ENCODE measurements around the gene MTCL1.
A peak's percentile ranks its signal among the peaks of the same experiment; 100 is the strongest.

MTCL1 gene

GRCh38 chr18:8685141-8685913 lies 20.0 kb upstream of the MTCL1 start:
- Histone ChIP-seq H3K4me1 (peaks cover 12% of the 10 kb centered on the region), H3K27me3 (ENCODE audit: control insufficient read depth, insufficient read depth, low read length) (no peaks in the 10 kb centered on the region), H3K27ac (no peak overlapping the region), H3K4me3 (ENCODE audit: low read depth, low read length) (no peak overlapping the region), H3K36me3 (ENCODE audit: control insufficient read depth, insufficient read depth, low read length) (no peaks in the 10 kb centered on the region), H2AFZ (no peak overlapping the region), H3K4me2 (ENCODE audit: low read length) (no peak overlapping the region), H3K9me3 (ENCODE audit: control insufficient read depth, low read length) (no peaks in the 10 kb centered on the region), H3K9ac (no peak overlapping the region), H3K79me2 (no peaks in the 10 kb centered on the region)
- TF ChIP-seq CTCF (IDR thresholded peaks at IDR 0.05) = no peak

- TF ChIP-seq CTCF (IDR thresholded peaks at IDR 0.05) = no peak
- H3K9ac ChIP-seq = no peak overlapping the region
- peaks cover 12% of the 10 kb centered on the region for H3K4me1 ChIP-seq
- no peak overlapping the region for H3K27ac ChIP-seq
- no peaks in the 10 kb centered on the region for H3K79me2 ChIP-seq
- no peak overlapping the region for H2AFZ ChIP-seq
- H3K9me3 ChIP-seq (ENCODE audit: control insufficient read depth, low read length) = no peaks in the 10 kb centered on the region
- no peak overlapping the region for H3K4me2 ChIP-seq (ENCODE audit: low read length)
- H3K36me3 ChIP-seq (ENCODE audit: control insufficient read depth, insufficient read depth, low read length) = no peaks in the 10 kb centered on the region
- no peaks in the 10 kb centered on the region for H3K27me3 ChIP-seq (ENCODE audit: control insufficient read depth, insufficient read depth, low read length)
- no peak overlapping the region for H3K4me3 ChIP-seq (ENCODE audit: low read depth, low read length)
These were observed 19.5 kb upstream of the MTCL1 start for GRCh38 chr18:8685914-8686216.

GRCh38 chr18:8686611-8687010 lies 18.7 kb upstream of the MTCL1 start:
- no peaks in the 10 kb centered on the region for H3K36me3 ChIP-seq (ENCODE audit: control insufficient read depth, insufficient read depth, low read length)
- no peaks in the 10 kb centered on the region for H3K79me2 ChIP-seq
- H3K4me1 ChIP-seq = peaks cover 12% of the 10 kb centered on the region
- no peak for TF ChIP-seq CTCF (IDR thresholded peaks at IDR 0.05)
- H3K4me2 ChIP-seq (ENCODE audit: low read length) = no peak overlapping the region
- H3K27ac ChIP-seq = no peak overlapping the region
- H3K9me3 ChIP-seq (ENCODE audit: control insufficient read depth, low read length) = no peaks in the 10 kb centered on the region
- H3K27me3 ChIP-seq (ENCODE audit: control insufficient read depth, insufficient read depth, low read length) = no peaks in the 10 kb centered on the region
- H3K4me3 ChIP-seq (ENCODE audit: low read depth, low read length) = no peak overlapping the region
- no peak overlapping the region for H3K9ac ChIP-seq
- H2AFZ ChIP-seq = no peak overlapping the region

GRCh38 chr18:8688216-8688800 lies 17.0 kb upstream of the MTCL1 start:
- H3K4me2 ChIP-seq (ENCODE audit: low read length) = no peak overlapping the region
- H3K27ac ChIP-seq = peak overlapping the region; percentile 17
- H3K9ac ChIP-seq = no peak overlapping the region
- no peaks in the 10 kb centered on the region for H3K36me3 ChIP-seq (ENCODE audit: control insufficient read depth, insufficient read depth, low read length)
- no peaks in the 10 kb centered on the region for H3K27me3 ChIP-seq (ENCODE audit: control insufficient read depth, insufficient read depth, low read length)
- H3K4me3 ChIP-seq (ENCODE audit: low read depth, low read length) = no peak overlapping the region
- H3K79me2 ChIP-seq = no peaks in the 10 kb centered on the region
- no peaks in the 10 kb centered on the region for H3K9me3 ChIP-seq (ENCODE audit: control insufficient read depth, low read length)
- no peak for TF ChIP-seq CTCF (IDR thresholded peaks at IDR 0.05)
- peak overlapping the region; percentile 65 for H2AFZ ChIP-seq
- peaks cover 12% of the 10 kb centered on the region for H3K4me1 ChIP-seq

GRCh38 chr18:8688816-8689215 lies 16.5 kb upstream of the MTCL1 start:
- no peaks in the 10 kb centered on the region for H3K27me3 ChIP-seq (ENCODE audit: control insufficient read depth, insufficient read depth, low read length)
- H3K4me3 ChIP-seq (ENCODE audit: low read depth, low read length) = no peak overlapping the region
- H3K27ac ChIP-seq = peak overlapping the region; percentile 17
- H3K79me2 ChIP-seq = no peaks in the 10 kb centered on the region
- peak overlapping the region; percentile 65 for H2AFZ ChIP-seq
- TF ChIP-seq CTCF (IDR thresholded peaks at IDR 0.05) = no peak
- H3K9ac ChIP-seq = no peak overlapping the region
- peaks cover 12% of the 10 kb centered on the region for H3K4me1 ChIP-seq
- no peaks in the 10 kb centered on the region for H3K9me3 ChIP-seq (ENCODE audit: control insufficient read depth, low read length)
- H3K4me2 ChIP-seq (ENCODE audit: low read length) = no peak overlapping the region
- H3K36me3 ChIP-seq (ENCODE audit: control insufficient read depth, insufficient read depth, low read length) = no peaks in the 10 kb centered on the region
